Measurements from ENCODE around the gene KRT13.

Gene KRT13

DNA sequence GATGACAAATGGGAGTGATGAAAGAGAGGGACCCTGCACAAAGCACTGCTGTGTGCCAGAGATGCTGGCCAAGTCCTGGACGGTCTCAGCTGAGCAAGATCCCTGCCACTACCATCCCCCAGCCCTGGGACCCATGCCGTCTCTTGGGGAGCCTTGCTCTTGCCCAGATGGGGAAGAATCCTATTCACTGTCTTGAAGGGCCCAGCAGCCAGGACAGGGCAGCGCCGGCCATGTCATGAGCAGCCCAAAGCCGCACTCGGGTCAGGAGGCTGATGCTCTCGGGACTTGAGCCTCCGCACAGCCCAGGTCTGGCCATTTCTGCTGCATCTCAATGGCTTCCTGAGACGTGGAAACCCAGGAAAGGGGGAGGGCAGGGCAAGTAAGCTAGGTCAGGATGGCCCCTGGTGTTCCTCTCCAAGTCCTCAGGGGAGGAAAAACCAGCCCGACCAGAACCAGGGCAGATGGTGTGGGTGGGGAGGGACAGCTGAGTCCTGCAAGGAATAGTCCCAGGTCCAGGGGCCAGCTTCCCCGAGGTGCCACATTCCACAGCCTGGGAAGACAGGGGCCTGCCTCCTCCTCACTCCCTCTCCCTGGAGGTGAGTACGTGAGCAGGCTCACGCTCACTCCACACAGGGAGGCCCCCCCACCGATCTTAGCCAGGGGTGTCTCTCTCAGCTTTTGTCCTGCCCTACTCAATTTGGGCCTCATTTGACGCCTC lies 30.5 kb upstream of the KRT13 start:
- TF ChIP-seq, protein P1, sequence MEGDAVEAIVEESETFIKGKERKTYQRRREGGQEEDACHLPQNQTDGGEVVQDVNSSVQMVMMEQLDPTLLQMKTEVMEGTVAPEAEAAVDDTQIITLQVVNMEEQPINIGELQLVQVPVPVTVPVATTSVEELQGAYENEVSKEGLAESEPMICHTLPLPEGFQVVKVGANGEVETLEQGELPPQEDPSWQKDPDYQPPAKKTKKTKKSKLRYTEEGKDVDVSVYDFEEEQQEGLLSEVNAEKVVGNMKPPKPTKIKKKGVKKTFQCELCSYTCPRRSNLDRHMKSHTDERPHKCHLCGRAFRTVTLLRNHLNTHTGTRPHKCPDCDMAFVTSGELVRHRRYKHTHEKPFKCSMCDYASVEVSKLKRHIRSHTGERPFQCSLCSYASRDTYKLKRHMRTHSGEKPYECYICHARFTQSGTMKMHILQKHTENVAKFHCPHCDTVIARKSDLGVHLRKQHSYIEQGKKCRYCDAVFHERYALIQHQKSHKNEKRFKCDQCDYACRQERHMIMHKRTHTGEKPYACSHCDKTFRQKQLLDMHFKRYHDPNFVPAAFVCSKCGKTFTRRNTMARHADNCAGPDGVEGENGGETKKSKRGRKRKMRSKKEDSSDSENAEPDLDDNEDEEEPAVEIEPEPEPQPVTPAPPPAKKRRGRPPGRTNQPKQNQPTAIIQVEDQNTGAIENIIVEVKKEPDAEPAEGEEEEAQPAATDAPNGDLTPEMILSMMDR (IDR thresholded peaks at IDR 0.05; ENCODE audit: insufficient read depth, low read length) = no peak
- TF ChIP-seq SPI1 (IDR thresholded peaks at IDR 0.05; ENCODE audit: borderline replicate concordance, low read depth) = no peak
- TF ChIP-seq GABPA (IDR thresholded peaks at IDR 0.05; ENCODE audit: low read depth) = no peak
- no peak for TF ChIP-seq POLR2AphosphoS5 (IDR thresholded peaks at IDR 0.05; ENCODE audit: low read depth)
- Histone ChIP-seq H3K4me3 (replicated peaks; ENCODE audit: insufficient read depth, low read length) (no peak overlapping the region), H3K27ac (replicated peaks) (no peak overlapping the region), H3K27me3 (ENCODE audit: insufficient read depth, poor library complexity, severe bottlenecking) (peaks cover 4% of the 10 kb centered on the region)
- DNase-seq (ENCODE audit: low read depth in 1 of 2, low spot score in 1 of 2) = no peak

DNA sequence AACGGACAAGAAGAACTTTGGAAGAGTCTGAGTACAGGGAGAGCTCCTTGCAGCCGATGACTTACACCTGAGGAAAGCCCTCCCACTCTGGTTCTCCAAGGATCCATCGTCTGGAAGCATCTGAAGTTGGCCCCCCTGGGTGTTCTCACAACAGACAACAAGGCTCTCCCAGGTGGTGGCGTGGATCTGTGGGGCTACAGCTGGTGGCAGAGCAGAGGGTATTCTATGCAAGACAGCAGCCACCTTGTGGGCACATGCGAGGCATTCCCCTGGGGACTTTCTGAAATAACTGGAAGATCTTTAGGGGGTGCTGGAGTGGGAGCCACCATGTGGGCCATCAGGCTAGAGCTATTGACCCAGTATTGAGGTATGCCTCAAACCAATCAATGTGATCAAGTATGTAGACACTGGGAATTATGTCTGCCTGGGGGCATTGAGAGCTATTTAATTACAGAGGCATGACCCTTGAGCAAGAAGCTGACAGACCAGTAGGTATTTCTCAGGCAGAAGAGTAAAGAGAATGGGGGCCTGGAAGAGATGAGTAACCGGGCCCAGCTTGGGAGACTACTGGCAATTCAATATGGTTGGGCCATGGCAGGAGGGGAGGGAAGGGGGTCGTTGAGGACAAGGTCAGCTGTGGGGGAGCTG lies 29.6 kb upstream of the KRT13 start:
- DNase-seq (ENCODE audit: low read depth in 1 of 2, low spot score in 1 of 2) = no peak
- Histone ChIP-seq H3K27ac (replicated peaks) (no peak overlapping the region), H3K27me3 (ENCODE audit: insufficient read depth, poor library complexity, severe bottlenecking) (peaks cover 11% of the 10 kb centered on the region), H3K4me3 (replicated peaks; ENCODE audit: insufficient read depth, low read length) (no peak overlapping the region)
- TF ChIP-seq POLR2AphosphoS5 (IDR thresholded peaks at IDR 0.05; ENCODE audit: low read depth) = no peak
- no peak for TF ChIP-seq SPI1 (IDR thresholded peaks at IDR 0.05; ENCODE audit: borderline replicate concordance, low read depth)
- TF ChIP-seq, protein P1 (IDR thresholded peaks at IDR 0.05; ENCODE audit: insufficient read depth, low read length) = no peak
- TF ChIP-seq, protein P2, sequence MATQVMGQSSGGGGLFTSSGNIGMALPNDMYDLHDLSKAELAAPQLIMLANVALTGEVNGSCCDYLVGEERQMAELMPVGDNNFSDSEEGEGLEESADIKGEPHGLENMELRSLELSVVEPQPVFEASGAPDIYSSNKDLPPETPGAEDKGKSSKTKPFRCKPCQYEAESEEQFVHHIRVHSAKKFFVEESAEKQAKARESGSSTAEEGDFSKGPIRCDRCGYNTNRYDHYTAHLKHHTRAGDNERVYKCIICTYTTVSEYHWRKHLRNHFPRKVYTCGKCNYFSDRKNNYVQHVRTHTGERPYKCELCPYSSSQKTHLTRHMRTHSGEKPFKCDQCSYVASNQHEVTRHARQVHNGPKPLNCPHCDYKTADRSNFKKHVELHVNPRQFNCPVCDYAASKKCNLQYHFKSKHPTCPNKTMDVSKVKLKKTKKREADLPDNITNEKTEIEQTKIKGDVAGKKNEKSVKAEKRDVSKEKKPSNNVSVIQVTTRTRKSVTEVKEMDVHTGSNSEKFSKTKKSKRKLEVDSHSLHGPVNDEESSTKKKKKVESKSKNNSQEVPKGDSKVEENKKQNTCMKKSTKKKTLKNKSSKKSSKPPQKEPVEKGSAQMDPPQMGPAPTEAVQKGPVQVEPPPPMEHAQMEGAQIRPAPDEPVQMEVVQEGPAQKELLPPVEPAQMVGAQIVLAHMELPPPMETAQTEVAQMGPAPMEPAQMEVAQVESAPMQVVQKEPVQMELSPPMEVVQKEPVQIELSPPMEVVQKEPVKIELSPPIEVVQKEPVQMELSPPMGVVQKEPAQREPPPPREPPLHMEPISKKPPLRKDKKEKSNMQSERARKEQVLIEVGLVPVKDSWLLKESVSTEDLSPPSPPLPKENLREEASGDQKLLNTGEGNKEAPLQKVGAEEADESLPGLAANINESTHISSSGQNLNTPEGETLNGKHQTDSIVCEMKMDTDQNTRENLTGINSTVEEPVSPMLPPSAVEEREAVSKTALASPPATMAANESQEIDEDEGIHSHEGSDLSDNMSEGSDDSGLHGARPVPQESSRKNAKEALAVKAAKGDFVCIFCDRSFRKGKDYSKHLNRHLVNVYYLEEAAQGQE (IDR thresholded peaks at IDR 0.05; ENCODE audit: insufficient replicate concordance, low read depth) = no peak
- no peak for TF ChIP-seq GABPA (IDR thresholded peaks at IDR 0.05; ENCODE audit: low read depth)

DNA sequence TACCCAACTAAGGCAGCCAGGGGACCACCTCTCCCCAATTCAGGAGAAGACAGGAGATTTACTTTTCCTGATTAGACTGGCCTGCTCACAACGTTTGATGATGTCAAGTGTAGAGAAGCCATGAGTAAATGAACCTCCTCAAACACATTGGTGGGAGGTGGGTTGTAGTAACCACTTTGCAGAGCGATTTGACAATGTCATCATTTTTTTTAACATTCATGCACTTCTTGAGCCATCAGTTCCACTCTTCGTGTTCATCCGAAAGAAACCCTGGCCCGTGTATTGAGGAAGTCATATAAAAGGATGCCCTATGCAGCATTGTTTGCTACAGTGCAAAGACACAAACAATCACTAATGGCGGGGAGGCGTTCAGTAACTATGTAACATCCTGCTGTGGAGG lies 28.2 kb upstream of the KRT13 start:
- Histone ChIP-seq H3K4me3 (replicated peaks; ENCODE audit: insufficient read depth, low read length) (no peak overlapping the region), H3K27me3 (ENCODE audit: insufficient read depth, poor library complexity, severe bottlenecking) (peaks cover 17% of the 10 kb centered on the region), H3K27ac (replicated peaks) (no peak overlapping the region)
- TF ChIP-seq, protein P1 (IDR thresholded peaks at IDR 0.05; ENCODE audit: insufficient read depth, low read length) = no peak
- TF ChIP-seq, protein P2 (IDR thresholded peaks at IDR 0.05; ENCODE audit: insufficient replicate concordance, low read depth) = no peak
- TF ChIP-seq GABPA (IDR thresholded peaks at IDR 0.05; ENCODE audit: low read depth) (no peak), POLR2AphosphoS5 (IDR thresholded peaks at IDR 0.05; ENCODE audit: low read depth) (no peak), SPI1 (IDR thresholded peaks at IDR 0.05; ENCODE audit: borderline replicate concordance, low read depth) (no peak)
- no peak for DNase-seq (ENCODE audit: low read depth in 1 of 2, low spot score in 1 of 2)
